NCI-H774 (cell line): ENCODE data around the gene OR10D3.
"Not testable (repeated sequence)": the region's sequence is repeated elsewhere in the genome, so short reads cannot be mapped to it uniquely, and the experiment has no call there.

Experiments used
- DNase-seq: peaks from one replicate; lab custom pipeline; 2025; lab: John Stamatoyannopoulos, UW

The OR10D3 gene

GRCh38 chr11:124183068-124183467, at the start of gene OR10D3:
OR10D3 (plus strand) TSS chr11:124183345; CDS start chr11:124185270, 1,925 bp downstream.
- DNase-seq = no peak

- DNase-seq = no peak
These were observed 40.1 kb upstream of the OR10D3 start for GRCh38 chr11:124143034-124143433.

GRCh38 chr11:124147951-124148350, 35.2 kb upstream of the OR10D3 start:
- no peak for DNase-seq

- DNase-seq = no peak
These were observed 32.5 kb upstream of the OR10D3 start for GRCh38 chr11:124150684-124151083.

- DNase-seq = no peak
These were observed 30.3 kb upstream of the OR10D3 start for GRCh38 chr11:124152770-124153407.

- no peak for DNase-seq
These were observed 29.3 kb upstream of the OR10D3 start for GRCh38 chr11:124153821-124154220.

- no peak for DNase-seq
These were observed 23.7 kb upstream of the OR10D3 start for GRCh38 chr11:124159481-124159880.

GRCh38 chr11:124160986-124161385, 22.2 kb upstream of the OR10D3 start:
- DNase-seq = no peak

GRCh38 chr11:124167826-124168231, 15.3 kb upstream of the OR10D3 start:
- DNase-seq = peak; percentile 93

- DNase-seq = no peak
These were observed 14.3 kb upstream of the OR10D3 start for GRCh38 chr11:124168796-124169195.

GRCh38 chr11:124170315-124170714, 12.8 kb upstream of the OR10D3 start:
- DNase-seq = not testable (repeated sequence)

- DNase-seq = no peak
These were observed 12.2 kb upstream of the OR10D3 start for GRCh38 chr11:124170801-124171586.

- DNase-seq = no peak
These were observed 11.0 kb upstream of the OR10D3 start for GRCh38 chr11:124172101-124172500.

GRCh38 chr11:124172599-124172998, 10.5 kb upstream of the OR10D3 start:
- DNase-seq = no peak

- DNase-seq = peak; percentile 97
These were observed 9.1 kb upstream of the OR10D3 start for GRCh38 chr11:124174001-124174583.

GRCh38 chr11:124176925-124177715, 6.0 kb upstream of the OR10D3 start:
- no peak for DNase-seq

- DNase-seq = no peak
These were observed 3.8 kb upstream of the OR10D3 start for GRCh38 chr11:124179310-124179709.

GRCh38 chr11:124190298-124191139, 7.4 kb downstream of the OR10D3 start:
- no peak for DNase-seq

GRCh38 chr11:124193221-124194010, 10.3 kb downstream of the OR10D3 start:
- no peak for DNase-seq
